ENCODE data around the gene ANKRD13B.

Gene ANKRD13B

GRCh38 chr17:29569245-29569950, 23.5 kb upstream of the ANKRD13B start:
- DNase-seq, result peak; percentile 34

DNA sequence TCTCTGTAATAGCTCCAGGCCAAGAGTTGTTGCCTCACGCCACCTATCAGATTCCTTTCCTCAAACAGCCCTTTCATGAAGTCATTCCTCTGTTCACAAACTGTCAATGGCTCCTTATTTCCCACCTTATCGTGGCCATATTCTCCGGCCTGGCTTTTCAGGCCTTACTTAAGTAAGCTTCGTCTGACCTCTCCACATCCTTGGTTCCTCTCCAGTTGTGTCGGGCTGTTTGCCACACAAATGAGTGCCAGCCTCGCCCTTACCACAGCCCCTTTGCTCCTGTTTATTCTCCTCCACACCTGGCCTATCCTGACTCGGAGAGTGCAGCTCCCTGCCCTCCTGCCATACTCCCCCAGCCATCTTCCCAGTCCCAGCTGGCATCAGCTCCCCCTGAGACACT, 22.4 kb upstream of the ANKRD13B start:
- DNase-seq, result peak; percentile 19

GRCh38 chr17:29571486-29571882, 21.4 kb upstream of the ANKRD13B start:
- DNase-seq, result peak; percentile 12

- DNase-seq, result no peak
These were observed 20.9 kb upstream of the ANKRD13B start for GRCh38 chr17:29571883-29572681.

DNA sequence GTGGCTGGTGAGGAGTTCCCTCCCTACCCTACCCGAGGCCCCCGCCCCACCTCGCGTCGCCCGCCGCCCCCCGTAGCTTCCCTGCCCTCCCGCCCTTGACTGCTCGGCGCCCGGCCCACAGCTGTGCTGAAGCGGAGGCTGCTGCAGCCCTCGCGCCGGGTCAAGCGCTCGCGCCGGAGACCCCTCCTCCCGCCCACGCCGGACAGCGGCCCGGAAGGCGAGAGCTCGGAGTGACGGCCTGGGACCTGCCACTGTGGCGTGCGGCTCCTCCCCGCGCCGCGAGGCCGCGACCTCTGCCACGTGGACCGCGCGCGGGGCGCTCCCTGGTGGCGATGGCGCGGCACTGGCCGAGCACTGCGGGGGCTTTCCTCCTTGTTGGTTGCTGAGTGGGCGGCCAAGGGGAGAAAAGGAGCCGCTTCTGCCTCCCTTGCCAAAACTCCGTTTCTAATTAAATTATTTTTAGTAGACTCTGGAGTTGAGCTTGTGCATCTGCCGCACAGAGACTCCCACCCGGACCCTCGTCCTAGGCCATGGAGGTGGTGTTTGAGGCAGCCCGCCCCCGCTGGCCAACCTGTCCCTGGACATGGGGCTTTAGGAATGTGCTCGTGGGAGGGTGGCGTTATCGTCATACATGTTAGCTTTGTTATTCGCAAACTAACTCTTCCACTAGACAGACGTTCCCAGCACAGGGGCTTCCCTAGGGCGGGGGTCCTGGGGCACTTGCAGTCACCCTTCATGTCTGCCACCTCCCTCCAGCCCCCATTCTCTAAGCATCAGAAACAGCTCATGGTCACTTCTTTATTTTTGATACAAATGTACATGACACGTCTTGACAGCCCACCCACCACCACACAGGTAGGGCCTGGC, 20.0 kb upstream of the ANKRD13B start:
- DNase-seq, result peak; percentile 74

GRCh38 chr17:29573558-29573869, 19.4 kb upstream of the ANKRD13B start:
- DNase-seq, result no peak

DNA sequence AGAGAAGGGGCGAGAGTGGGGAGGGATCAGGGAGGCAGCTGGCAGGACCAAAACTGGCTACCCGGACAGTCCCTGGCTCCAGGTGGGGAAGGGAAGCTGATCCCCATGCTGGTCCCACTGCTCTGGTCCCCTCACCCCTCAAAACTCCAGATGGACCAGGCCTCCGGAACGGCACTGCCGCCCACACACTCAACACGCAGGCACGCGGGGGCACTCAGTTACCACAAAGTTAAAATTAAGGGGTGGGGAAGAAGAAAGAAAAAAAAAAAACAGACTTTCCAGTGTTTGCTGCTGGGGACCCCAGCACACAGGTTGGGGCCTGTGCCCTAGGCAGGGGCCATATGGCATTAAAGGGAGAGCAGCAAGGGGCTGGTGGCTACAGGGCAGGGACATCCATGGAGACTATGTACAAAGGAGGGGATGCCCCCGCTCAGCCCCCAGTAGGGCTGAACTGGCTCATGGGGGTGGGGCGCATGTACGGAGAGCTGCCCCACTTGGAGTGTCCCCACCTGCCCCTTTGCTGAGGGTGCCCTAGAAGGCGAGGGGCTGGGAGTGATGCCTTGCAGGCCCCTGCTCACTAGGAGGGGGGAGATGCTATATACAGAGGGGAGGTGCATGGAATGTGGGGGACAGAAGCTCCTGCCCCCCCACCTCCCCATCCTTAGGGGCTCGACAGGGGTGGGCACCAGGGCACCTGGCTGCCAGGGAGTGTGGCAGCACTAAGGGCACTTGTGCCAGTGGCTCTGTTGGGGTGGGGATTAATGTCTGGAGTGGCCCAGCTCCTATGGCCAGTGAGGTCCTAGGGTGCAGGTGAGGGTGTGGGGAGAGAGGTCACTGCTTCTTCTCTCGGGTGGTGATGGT, 18.8 kb upstream of the ANKRD13B start:
- DNase-seq, result no peak

- DNase-seq, result no peak
These were observed 18.0 kb upstream of the ANKRD13B start for GRCh38 chr17:29574732-29575510.

- no peak for DNase-seq
These were observed 17.3 kb upstream of the ANKRD13B start for GRCh38 chr17:29575511-29576213.

DNA sequence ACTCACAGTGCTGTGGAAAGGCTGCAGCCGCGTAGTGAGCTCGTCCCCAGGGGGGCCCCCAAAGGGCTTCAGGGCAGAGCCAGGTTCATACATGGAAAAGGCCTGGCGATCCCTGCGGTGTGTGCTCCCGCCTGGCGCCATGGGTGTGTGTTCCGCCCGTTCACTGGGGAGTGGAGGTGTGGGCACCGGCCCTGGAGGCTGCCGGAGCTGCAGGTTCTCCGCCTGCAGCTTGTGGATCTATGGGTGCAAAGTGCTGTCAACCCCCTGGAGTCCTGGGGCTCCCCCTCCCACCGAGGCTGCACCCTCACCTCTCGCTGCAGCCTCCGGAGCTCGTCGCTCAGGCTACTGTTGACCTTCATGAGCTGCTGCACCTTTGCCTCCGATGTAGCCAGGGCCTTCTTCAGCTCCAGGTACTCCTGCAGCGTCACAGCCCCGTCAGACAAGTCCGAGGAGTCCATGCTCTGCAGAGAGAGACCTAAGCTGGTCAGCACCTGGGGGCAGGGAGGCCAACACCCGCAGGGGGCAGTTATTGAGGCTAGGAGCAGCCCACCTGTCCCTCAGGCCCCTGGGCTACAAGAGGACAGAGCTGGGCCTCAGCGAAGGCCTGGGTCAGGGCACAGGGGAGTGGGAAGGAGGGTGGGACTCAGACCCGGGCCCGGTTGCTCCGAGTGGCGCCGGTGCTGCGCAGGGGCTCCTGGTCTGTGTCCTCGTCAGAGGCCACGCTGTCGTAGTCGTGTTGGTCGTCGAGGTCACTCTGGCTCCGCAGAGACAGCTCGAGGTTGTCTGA, 16.5 kb upstream of the ANKRD13B start:
- no peak for DNase-seq

GRCh38 chr17:29577001-29577370, 15.9 kb upstream of the ANKRD13B start:
- no peak for DNase-seq

DNA sequence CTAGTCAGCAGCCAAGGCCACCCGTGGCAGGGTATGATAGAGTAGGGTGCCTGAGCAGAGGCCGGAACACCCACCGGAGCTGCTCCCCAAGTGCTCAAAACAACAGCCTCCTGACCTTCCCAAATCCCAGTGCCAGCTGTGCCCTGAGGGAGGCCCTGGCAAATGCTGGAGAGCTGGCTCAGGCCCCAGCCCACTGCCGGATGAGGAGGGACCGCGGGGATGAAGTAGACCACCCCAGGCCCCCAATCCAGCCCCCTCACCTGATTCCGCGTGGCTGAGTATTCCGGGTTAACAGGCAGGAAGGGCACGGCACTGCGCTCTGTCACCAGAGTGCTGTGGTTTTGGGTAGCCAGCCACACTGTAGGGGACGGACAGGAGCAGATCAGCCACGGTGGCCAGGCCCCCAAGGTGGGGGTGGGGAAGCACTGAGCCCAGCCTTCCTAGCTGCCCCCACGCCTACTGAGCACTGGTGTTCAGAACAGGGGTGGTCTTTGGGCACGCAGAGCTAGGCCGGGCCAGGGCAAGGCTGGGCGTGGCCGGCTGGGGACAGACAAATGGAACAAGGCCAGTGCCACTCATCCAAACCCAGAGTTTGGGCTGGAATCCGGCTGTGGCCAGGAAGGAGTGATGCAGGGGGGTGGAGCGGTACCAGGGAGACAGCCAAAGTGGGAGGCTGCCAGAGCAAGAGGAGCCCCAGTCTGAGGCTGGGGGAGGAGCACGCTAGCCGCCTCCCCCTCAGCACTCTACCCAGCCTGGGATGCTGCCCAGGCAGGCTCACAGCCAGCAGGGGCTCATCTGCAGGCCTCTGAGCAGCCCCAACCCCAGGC, 15.3 kb upstream of the ANKRD13B start:
- no peak for DNase-seq

GRCh38 chr17:29578626-29579485, 14.1 kb upstream of the ANKRD13B start:
- DNase-seq, result no peak

- DNase-seq, result peak; percentile 93
These were observed 12.8 kb upstream of the ANKRD13B start for GRCh38 chr17:29579866-29580771.

DNA sequence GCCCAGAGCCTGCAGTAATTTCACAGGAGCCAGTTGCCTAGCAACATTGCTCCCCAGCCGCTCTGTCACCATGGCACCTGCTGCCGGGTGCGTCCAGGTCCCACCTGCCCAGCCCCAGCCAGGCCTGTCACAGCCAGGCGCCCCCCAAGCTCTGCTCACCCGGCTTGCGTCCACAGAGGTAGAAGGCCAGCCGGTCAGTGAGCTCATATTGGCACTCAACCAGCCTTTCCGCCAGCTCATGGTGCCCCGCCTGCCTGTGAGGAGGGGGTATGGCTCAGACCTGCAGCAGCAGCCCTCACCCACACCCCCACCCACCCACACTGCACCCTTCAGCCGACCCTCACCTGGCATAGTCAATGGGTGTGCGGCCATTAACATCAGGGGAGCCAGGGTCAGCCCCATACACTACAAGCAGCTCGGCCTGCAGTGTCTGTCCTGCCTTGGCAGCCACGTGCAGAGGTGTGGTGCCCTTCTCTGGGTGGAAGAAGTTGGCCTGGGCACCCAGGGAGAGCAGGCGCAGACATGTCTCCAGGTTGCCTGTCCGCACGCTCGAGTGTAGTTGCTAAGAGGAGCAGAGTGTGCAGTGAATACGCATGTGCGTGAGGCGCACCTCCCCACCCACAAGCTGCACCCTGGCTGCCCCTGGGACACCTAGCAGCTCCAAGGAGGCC, 11.2 kb upstream of the ANKRD13B start:
- no peak for DNase-seq

DNA sequence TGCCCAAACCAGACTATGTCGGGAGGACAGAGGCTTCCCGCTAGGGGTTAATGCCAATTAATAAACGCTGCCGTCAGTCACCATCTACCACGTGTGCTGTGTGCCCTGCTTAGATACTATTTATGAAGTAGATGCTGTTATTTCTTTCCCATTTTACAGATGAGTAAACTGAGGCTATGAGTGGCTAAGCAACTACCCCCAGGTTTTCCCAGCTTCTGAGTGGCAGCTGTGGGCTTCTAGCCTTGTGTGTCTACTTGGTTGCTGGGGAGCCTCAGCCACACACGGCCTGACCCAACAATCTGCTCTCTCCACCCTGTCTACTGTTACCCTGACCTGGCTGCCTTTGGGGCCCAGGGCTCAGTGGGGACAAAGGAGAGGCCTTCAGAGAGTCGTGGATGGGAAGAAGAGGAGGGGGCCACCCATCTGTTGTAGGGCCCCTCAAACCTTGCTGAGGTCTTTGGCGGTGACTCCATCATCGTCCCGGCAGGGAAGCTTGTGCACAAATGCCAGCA, 10.6 kb upstream of the ANKRD13B start:
- no peak for DNase-seq
